A673 (cell line): ENCODE data around the gene FAM32A. TPM values are rescaled to one million over a fixed set of nuclear protein-coding genes. Genes with fewer than 3 reads are reported as not detected.

ENCODE experiments used
- BruUV-seq: library from RNA; stranded (reverse); fragments of 400-500 nt; replicated peaks from 2 replicates; lab custom pipeline; 2021; lab: Mats Ljungman, UMichigan
- CTCF ChIA-PET: fragments of 300-600 bp; sonication (Branson Sonifier 250); formaldehyde crosslinking; loops from one replicate; lab custom pipeline; 2022; ENCODE audit warnings: antibody characterized with exemption; lab: Charles Lee
- POLR2A ChIA-PET: fragments of 300-600 bp; sonication (Branson Sonifier 250); formaldehyde crosslinking; loops from one replicate; lab custom pipeline; 2022; ENCODE audit warnings: antibody characterized with exemption; ENCODE audit not compliant: low non-redundant PET; lab: Charles Lee
- DNase-seq: peaks from one replicate; pipeline ENCODE4 v3.0.0-alpha.2; 2015; ENCODE audit warnings: low spot score
- H3K27ac ChIP-seq: fragments of 200-600 bp; sonication (generic); 2 replicates; pipeline ENCODE4 v1.5.1; 2016; ENCODE audit warnings: mixed run types, low read depth, mild to moderate bottlenecking, mixed read lengths, antibody characterized with exemption, low read length; ENCODE audit not compliant: poor library complexity, severe bottlenecking
- H3K27me3 ChIP-seq: fragments of 200-600 bp; sonication (generic); replicated peaks from 2 replicates; pipeline ENCODE4 v1.6.1; 2017; ENCODE audit warnings: mixed run types, low read depth, mild to moderate bottlenecking, mixed read lengths, antibody characterized with exemption, low read length; ENCODE audit not compliant: insufficient read depth, poor library complexity
- H3K36me3 ChIP-seq: fragments of 200-600 bp; sonication (generic); 2 replicates; pipeline ENCODE4 v1.6.1; 2016; ENCODE audit warnings: mixed run types, mild to moderate bottlenecking, mixed read lengths, antibody characterized with exemption, low read length; ENCODE audit not compliant: insufficient read depth, poor library complexity, severe bottlenecking
- H3K4me1 ChIP-seq: fragments of 200-600 bp; sonication (generic); 2 replicates; pipeline ENCODE4 v1.6.1; 2017; ENCODE audit warnings: mixed run types, mild to moderate bottlenecking, mixed read lengths, antibody characterized with exemption, low read length; ENCODE audit not compliant: insufficient read depth, poor library complexity, severe bottlenecking
- H3K4me3 ChIP-seq: fragments of 200-600 bp; sonication (generic); 2 replicates; pipeline ENCODE4 v1.5.1; 2016; ENCODE audit warnings: low read depth, mixed run types, mild to moderate bottlenecking, mixed read lengths, low read length; ENCODE audit not compliant: poor library complexity, severe bottlenecking
- H3K9me3 ChIP-seq: fragments of 200-600 bp; sonication (generic); 2 replicates; pipeline ENCODE4 v1.6.1; 2016; ENCODE audit warnings: mixed run types, low read depth, mild to moderate bottlenecking, mixed read lengths, antibody characterized with exemption, low read length; ENCODE audit not compliant: poor library complexity, severe bottlenecking
- EZH2 ChIP-seq: fragments of 200-600 bp; sonication (generic); IDR thresholded peaks from 2 replicates; pipeline ENCODE4 v1.6.1; 2017; ENCODE audit warnings: borderline replicate concordance, low read depth, mild to moderate bottlenecking, mixed read lengths, antibody characterized with exemption, low read length; ENCODE audit not compliant: poor library complexity, severe bottlenecking
- intact Hi-C: fragments of 100-400 bp; cut with micrococcal nuclease; formaldehyde crosslinking; loops from one replicate; pipeline ENCODE4 v1.10.0; 2022; ENCODE audit not compliant: unreplicated experiment
- total RNA-seq: library from RNA; stranded (reverse); gene quantifications from 2 replicates; pipeline ENCODE4 v1.2.3, GENCODE V29; 2021
- TF ChIP-seq, protein P1 (sequence below): fragments of 300-800, 200-600 bp; sonication (generic); conservative IDR thresholded peaks from 2 replicates; pipeline ENCODE4 v1.5.1; 2017; ENCODE audit warnings: low read depth, mild to moderate bottlenecking, antibody characterized with exemption, low read length, moderate library complexity, mixed read lengths

Gene FAM32A
- total RNA-seq, 1 experiment from 2014 or later: 93.2 TPM

DNA sequence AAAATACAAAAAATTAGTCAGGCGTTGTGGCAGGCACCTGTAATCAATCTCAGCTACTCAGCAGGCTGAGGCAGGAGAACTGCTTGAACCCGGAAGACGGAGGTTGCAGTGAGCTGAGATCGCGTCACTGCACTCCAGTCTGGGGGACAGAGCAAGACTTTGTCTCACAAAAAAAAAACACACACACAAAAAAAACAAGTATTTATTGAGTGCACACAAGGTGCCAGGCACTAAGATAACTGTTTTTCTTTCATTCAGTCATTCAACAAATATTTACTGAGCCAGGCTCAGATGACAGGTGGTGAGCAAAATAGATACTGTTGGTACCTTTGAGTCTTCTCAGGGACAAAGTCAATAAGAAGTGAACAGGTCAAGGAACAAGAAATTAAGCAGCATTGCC, 18.2 kb upstream of the FAM32A start:
- ChIA-PET CTCF (no interaction called here), POLR2A (no interaction called here)
- no peak overlapping the region for H3K4me3 ChIP-seq
- no peaks in the 10 kb centered on the region for H3K36me3 ChIP-seq
- H3K27me3 ChIP-seq: no peaks in the 10 kb centered on the region
- no peak for DNase-seq
- H3K9me3 ChIP-seq: no peaks in the 10 kb centered on the region
- no peaks in the 10 kb centered on the region for H3K4me1 ChIP-seq
- no peak overlapping the region for H3K27ac ChIP-seq
- BruUV-seq: no TSS peak
- TF ChIP-seq EZH2: no peak
- TF ChIP-seq, protein P1, sequence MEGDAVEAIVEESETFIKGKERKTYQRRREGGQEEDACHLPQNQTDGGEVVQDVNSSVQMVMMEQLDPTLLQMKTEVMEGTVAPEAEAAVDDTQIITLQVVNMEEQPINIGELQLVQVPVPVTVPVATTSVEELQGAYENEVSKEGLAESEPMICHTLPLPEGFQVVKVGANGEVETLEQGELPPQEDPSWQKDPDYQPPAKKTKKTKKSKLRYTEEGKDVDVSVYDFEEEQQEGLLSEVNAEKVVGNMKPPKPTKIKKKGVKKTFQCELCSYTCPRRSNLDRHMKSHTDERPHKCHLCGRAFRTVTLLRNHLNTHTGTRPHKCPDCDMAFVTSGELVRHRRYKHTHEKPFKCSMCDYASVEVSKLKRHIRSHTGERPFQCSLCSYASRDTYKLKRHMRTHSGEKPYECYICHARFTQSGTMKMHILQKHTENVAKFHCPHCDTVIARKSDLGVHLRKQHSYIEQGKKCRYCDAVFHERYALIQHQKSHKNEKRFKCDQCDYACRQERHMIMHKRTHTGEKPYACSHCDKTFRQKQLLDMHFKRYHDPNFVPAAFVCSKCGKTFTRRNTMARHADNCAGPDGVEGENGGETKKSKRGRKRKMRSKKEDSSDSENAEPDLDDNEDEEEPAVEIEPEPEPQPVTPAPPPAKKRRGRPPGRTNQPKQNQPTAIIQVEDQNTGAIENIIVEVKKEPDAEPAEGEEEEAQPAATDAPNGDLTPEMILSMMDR: no peak
- intact Hi-C loops: no loop called here

DNA sequence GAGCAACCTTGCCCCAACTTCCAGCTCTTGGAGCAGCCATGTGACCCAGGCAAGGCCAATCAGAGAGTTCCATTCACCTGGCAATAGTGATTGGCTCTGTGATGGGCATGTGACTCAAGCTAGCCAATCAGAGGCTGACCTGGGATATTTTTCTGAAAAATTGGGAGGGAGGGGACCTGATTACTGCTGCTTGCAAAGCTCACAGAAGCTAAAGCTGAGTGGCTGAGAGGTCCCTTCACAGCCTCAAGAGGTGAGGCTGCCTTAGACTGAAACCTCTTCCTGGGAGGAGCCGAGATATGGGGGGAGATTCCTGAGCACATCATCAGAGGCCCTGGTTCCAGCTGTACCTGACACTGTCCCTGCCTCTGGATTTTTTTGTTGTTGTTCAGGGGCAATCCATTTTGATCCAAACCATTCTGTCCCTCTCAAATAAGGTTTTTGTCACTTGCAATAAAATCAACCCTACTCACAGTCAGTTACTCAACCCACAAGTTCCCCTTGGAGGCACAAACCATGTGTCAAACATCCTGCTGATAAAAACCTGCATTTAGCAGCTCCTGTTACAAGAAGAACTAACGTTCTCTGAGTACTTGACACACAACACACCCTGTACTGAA, 16.6 kb upstream of the FAM32A start:
- no peak overlapping the region for H3K4me3 ChIP-seq
- H3K27me3 ChIP-seq: no peaks in the 10 kb centered on the region
- ChIA-PET POLR2A (no interaction called here), CTCF (no interaction called here)
- H3K4me1 ChIP-seq: no peaks in the 10 kb centered on the region
- TF ChIP-seq EZH2: no peak
- TF ChIP-seq, protein P1: no peak
- no peaks in the 10 kb centered on the region for H3K36me3 ChIP-seq
- BruUV-seq: no TSS peak
- no peak for DNase-seq
- H3K9me3 ChIP-seq: no peaks in the 10 kb centered on the region
- intact Hi-C loops: no loop called here
- no peak overlapping the region for H3K27ac ChIP-seq

DNA sequence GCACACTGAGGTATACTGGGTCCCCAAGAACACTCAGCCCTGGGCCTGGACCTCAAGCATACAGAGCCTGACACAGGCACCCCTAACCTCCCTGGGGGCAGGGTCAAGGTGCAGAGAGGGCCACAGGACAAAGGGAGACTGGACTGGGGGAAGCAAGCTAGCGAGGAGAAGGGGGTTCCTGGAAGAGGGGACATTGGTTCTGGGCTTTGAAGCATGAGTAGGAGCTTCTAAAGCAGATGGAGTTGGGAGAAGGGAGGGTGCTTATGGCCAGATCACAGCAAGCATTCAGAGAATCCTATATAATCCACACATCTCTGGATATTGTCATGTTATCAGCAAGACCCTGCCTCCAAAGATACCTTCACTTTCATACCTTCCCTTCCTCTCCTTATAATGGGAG, 15.1 kb upstream of the FAM32A start:
- no TSS peak for BruUV-seq
- CTCF ChIA-PET: no interaction called here
- no peak overlapping the region for H3K4me3 ChIP-seq
- H3K27me3 ChIP-seq: no peaks in the 10 kb centered on the region
- intact Hi-C loops: no loop called here
- no peak for TF ChIP-seq EZH2
- TF ChIP-seq, protein P1: no peak
- POLR2A ChIA-PET: no interaction called here
- H3K27ac ChIP-seq: no peak overlapping the region
- no peak for DNase-seq
- no peaks in the 10 kb centered on the region for H3K9me3 ChIP-seq
- no peaks in the 10 kb centered on the region for H3K36me3 ChIP-seq
- no peaks in the 10 kb centered on the region for H3K4me1 ChIP-seq
